IMR-90 (cell line): ENCODE measurements around the gene DBT. TPM values are rescaled to one million over a fixed set of nuclear protein-coding genes. Genes with fewer than 3 reads are reported as not detected.

Source experiments
- ATAC-seq: fragments of 200-7000 bp; cut with Tn5 transposase; 2 replicates; pipeline ENCODE4 v1.9.1; 2020; ENCODE audit warnings: low read depth, mild to moderate bottlenecking, moderate library complexity
- BruUV-seq: library from RNA; stranded (reverse); fragments of 400-500 nt; replicated peaks from 2 replicates; lab custom pipeline; 2021; lab: Mats Ljungman, UMichigan
- CTCF ChIA-PET: fragments of 300-600 bp; formaldehyde crosslinking; extraction: SDS; loops from one replicate; lab custom pipeline; 2021; ENCODE audit warnings: antibody characterized with exemption; lab: Yijun Ruan, JAX
- POLR2A ChIA-PET: fragments of 300-600 bp; sonication (Branson Sonifier 250); formaldehyde crosslinking; loops from one replicate; lab custom pipeline; 2022; ENCODE audit warnings: antibody characterized with exemption; ENCODE audit not compliant: unreplicated experiment; lab: Charles Lee
- DNase-seq: peaks from one replicate; pipeline ENCODE4 v3.0.0; 2013
- H2AFZ ChIP-seq: replicated peaks from 2 replicates; pipeline ENCODE3; 2013; ENCODE audit warnings: low read length, mild to moderate bottlenecking; ENCODE audit not compliant: poor library complexity
- H2AK5ac ChIP-seq: 2 replicates; pipeline ENCODE4 v1.6.1; 2013; ENCODE audit warnings: low read depth, low read length, inconsistent platforms
- H2AK9ac ChIP-seq: replicated peaks from 2 replicates; pipeline ENCODE3; 2013; ENCODE audit warnings: mild to moderate bottlenecking, low read depth, low read length, moderate library complexity; ENCODE audit not compliant: poor library complexity
- H2BK120ac ChIP-seq: 2 replicates; pipeline ENCODE4 v1.6.1; 2013; ENCODE audit warnings: low read depth, low read length, inconsistent platforms
- H2BK15ac ChIP-seq: 3 replicates; pipeline ENCODE4 v1.6.1; 2013; ENCODE audit warnings: low read depth, low read length, inconsistent platforms
- H2BK20ac ChIP-seq: 2 replicates; pipeline ENCODE4 v1.6.1; 2013; ENCODE audit warnings: low read depth, mild to moderate bottlenecking, inconsistent platforms, low read length, moderate library complexity
- H2BK5ac ChIP-seq: 2 replicates; pipeline ENCODE4 v1.6.1; 2013; ENCODE audit warnings: mild to moderate bottlenecking, low read depth, low read length, inconsistent platforms; ENCODE audit not compliant: poor library complexity, severe bottlenecking
- H3K14ac ChIP-seq: replicated peaks from 2 replicates; pipeline ENCODE4 v1.6.1; 2013; ENCODE audit warnings: low read depth, low read length, inconsistent platforms
- H3K18ac ChIP-seq: 2 replicates; pipeline ENCODE4 v1.6.1; 2013; ENCODE audit warnings: low read depth, low read length, control low read depth
- H3K23ac ChIP-seq: 2 replicates; pipeline ENCODE4 v1.6.1; 2013; ENCODE audit warnings: low read depth, low read length, inconsistent platforms
- H3K27ac ChIP-seq: 2 replicates; pipeline ENCODE4 v1.5.1; 2013; ENCODE audit warnings: mild to moderate bottlenecking, control low read depth, low read length; ENCODE audit not compliant: insufficient read depth
- H3K27me3 ChIP-seq: 2 replicates; pipeline ENCODE4 v1.6.1; 2013; ENCODE audit warnings: low read length; ENCODE audit not compliant: control insufficient read depth, insufficient read depth
- H3K36me3 ChIP-seq: 2 replicates; pipeline ENCODE4 v1.6.1; 2013; ENCODE audit warnings: low read length, mixed read lengths; ENCODE audit not compliant: control insufficient read depth, insufficient read depth
- H3K4ac ChIP-seq: 2 replicates; pipeline ENCODE4 v1.6.1; 2013; ENCODE audit warnings: low read depth, low read length, inconsistent platforms
- H3K4me1 ChIP-seq: 2 replicates; pipeline ENCODE4 v1.6.1; 2013; ENCODE audit warnings: low read length, mixed read lengths; ENCODE audit not compliant: control insufficient read depth, insufficient read depth
- H3K4me2 ChIP-seq: 2 replicates; pipeline ENCODE4 v1.6.1; 2013; ENCODE audit warnings: low read depth, mild to moderate bottlenecking, control low read depth, low read length, moderate library complexity
- H3K4me3 ChIP-seq: 2 replicates; pipeline ENCODE4 v1.5.1; 2013; ENCODE audit warnings: low read depth, mild to moderate bottlenecking, control low read depth, low read length, moderate library complexity; ENCODE audit not compliant: insufficient read depth
- H3K56ac ChIP-seq: 2 replicates; pipeline ENCODE4 v1.6.1; 2013; ENCODE audit warnings: low read length, inconsistent platforms; ENCODE audit not compliant: insufficient read depth; ENCODE audit errors: extremely low read depth
- H3K79me1 ChIP-seq, 2 experiments: 2 replicates each; pipeline ENCODE4 v1.6.1; 2013; ENCODE audit warnings: low read length in 2 of 2, inconsistent platforms in 1 of 2, low read depth in 1 of 2
- H3K9ac ChIP-seq: 2 replicates; pipeline ENCODE4 v1.6.1; 2013; ENCODE audit warnings: low read depth, low read length, control low read depth
- H3K9me1 ChIP-seq: 2 replicates; pipeline ENCODE4 v1.6.1; 2013; ENCODE audit warnings: low read length, inconsistent platforms; ENCODE audit not compliant: insufficient read depth
- H3K9me3 ChIP-seq: 2 replicates; pipeline ENCODE4 v1.6.1; 2013; ENCODE audit warnings: low read length; ENCODE audit not compliant: control insufficient read depth, insufficient read depth
- H4K20me1 ChIP-seq: 2 replicates; pipeline ENCODE4 v1.6.1; 2013; ENCODE audit warnings: low read length, inconsistent platforms; ENCODE audit not compliant: insufficient read depth
- H4K5ac ChIP-seq: 2 replicates; pipeline ENCODE4 v1.6.1; 2013; ENCODE audit warnings: mild to moderate bottlenecking, low read depth, low read length, control low read depth
- H4K8ac ChIP-seq, 2 experiments: 2 replicates each; pipeline ENCODE4 v1.6.1; 2013; ENCODE audit warnings: low read depth in 2 of 2, low read length in 2 of 2, control low read depth in 1 of 2, inconsistent platforms in 1 of 2
- H4K91ac ChIP-seq: 2 replicates; pipeline ENCODE4 v1.6.1; 2013; ENCODE audit warnings: low read depth, low read length, inconsistent platforms; ENCODE audit not compliant: insufficient read depth
- CEBPB ChIP-seq: IDR thresholded peaks from 2 replicates; pipeline ENCODE4 v1.6.1; 2012; ENCODE audit warnings: low read depth, low read length, improper control_type of control experiment
- NFE2L2 ChIP-seq: fragments of 150-350 bp; IDR thresholded peaks from 2 replicates; pipeline ENCODE4 v1.6.1; 2016; ENCODE audit warnings: low read depth, mild to moderate bottlenecking, low read length
- RCOR1 ChIP-seq: IDR thresholded peaks from 2 replicates; pipeline ENCODE4 v1.6.1; 2012; ENCODE audit warnings: mild to moderate bottlenecking, low read length, improper control_type of control experiment; ENCODE audit not compliant: insufficient replicate concordance
- WGBS, 2 experiments: methylation state at CpG; one replicate each; pipeline versions ENCODE4 v1.1.5 to v1.1.7; 2013; ENCODE audit warnings: missing lambda C conversion rate in 2 of 2; ENCODE audit not compliant: insufficient read length in 1 of 2; ENCODE audit errors: extremely low coverage in 2 of 2; 5-methylcytosine and 5-hydroxymethylcytosine counted together
- dilution Hi-C: fragments of 300-500 bp; cut with HindIII; formaldehyde crosslinking; loops from one replicate; pipeline ENCODE4 v1.14.3; 2018; ENCODE audit warnings: low sequenced_read_pairs; ENCODE audit not compliant: unreplicated experiment
- in situ Hi-C: fragments of 300-500 bp; cut with MboI; formaldehyde crosslinking; loops from 3 replicates; pipeline ENCODE4 v1.14.3; 2019; ENCODE audit warnings: low sequenced_read_pairs, inconsistent platforms, mixed read lengths
- intact Hi-C: fragments of 100-400 bp; cut with micrococcal nuclease; formaldehyde crosslinking; loops from 2 replicates; pipeline ENCODE4 v1.10.0; 2022
- polyA plus RNA-seq, 3 experiments: library from polyadenylated mRNA; depleted of rRNA; stranded (reverse); fragments of >200 nt; gene quantifications; 2 replicates each; pipeline ENCODE4 v1.2.3, GENCODE V29; 2012; ENCODE audit warnings: low replicate concordance in 1 of 3
- total RNA-seq: library from RNA; depleted of rRNA; stranded (reverse); fragments of >200 nt; gene quantifications from 2 replicates; pipeline ENCODE4 v1.2.3, GENCODE V29; 2012

DBT gene
- total and polyA plus RNA-seq, 2 of the 4 experiments (the other 2 are of a cell fraction), result 3.4 to 3.8 TPM

- dilution Hi-C loops, result no loop called here
- Histone ChIP-seq H3K9ac (no peak overlapping the region), H3K27me3 (no peaks in the 10 kb centered on the region), H4K5ac (no peak overlapping the region), H2BK5ac (no peak overlapping the region), H4K91ac (no peak overlapping the region), H2BK20ac (no peak overlapping the region), H3K4ac (no peak overlapping the region), H2AK9ac (no peak overlapping the region), H4K8ac (no peak overlapping the region), H2BK120ac (no peak overlapping the region), H3K23ac (no peak overlapping the region), H3K14ac (no peak overlapping the region), H3K18ac (no peak overlapping the region), H3K4me2 (no peak overlapping the region), H3K27ac (no peak overlapping the region), H3K79me1 (no peaks in the 10 kb centered on the region), H3K9me3 (no peaks in the 10 kb centered on the region), H3K56ac (no peak overlapping the region), H4K20me1 (no peaks in the 10 kb centered on the region), H3K36me3 (peaks cover 15% of the 10 kb centered on the region), H2AK5ac (no peak overlapping the region), H2AFZ (no peak overlapping the region), H3K4me3 (no peak overlapping the region), H3K4me1 (no peaks in the 10 kb centered on the region), H3K9me1 (no peaks in the 10 kb centered on the region), H2BK15ac (no peak overlapping the region)
- POLR2A ChIA-PET, result no interaction called here
- no peak for DNase-seq
- CTCF ChIA-PET, result no interaction called here
- WGBS, 2 experiments, result no CpG with 5 or more reads among the region's 2 CpGs
- TF ChIP-seq CEBPB (peak; percentile 48), NFE2L2 (no peak), RCOR1 (no peak)
- BruUV-seq, result no TSS peak
- intact Hi-C loops, result loop anchor here (10.0 kb wide), 1 partner anchor 55 kb away; no protein-coding TSS in a partner anchor
- in situ Hi-C loops, result no loop called here
- ATAC-seq, result no peak
Observed at GRCh38 chr1:100219883-100220282, 29.8 kb downstream of the DBT start.
